Neural progenitor cell (in vitro differentiated cells): Measurements from ENCODE around the gene RASGRP2.

ENCODE experiments used
- EZH2 ChIP-seq: fragments of 200-600 bp; sonication (generic); IDR thresholded peaks from 2 replicates; pipeline ENCODE4 v1.6.1; 2017; ENCODE audit warnings: antibody characterized with exemption, mild to moderate bottlenecking, moderate library complexity
- TF ChIP-seq, protein P1 (sequence below): fragments of 200-600 bp; sonication (generic); IDR thresholded peaks from 2 replicates; pipeline ENCODE4 v1.5.1; 2017; ENCODE audit warnings: antibody characterized with exemption, mild to moderate bottlenecking

DNA sequence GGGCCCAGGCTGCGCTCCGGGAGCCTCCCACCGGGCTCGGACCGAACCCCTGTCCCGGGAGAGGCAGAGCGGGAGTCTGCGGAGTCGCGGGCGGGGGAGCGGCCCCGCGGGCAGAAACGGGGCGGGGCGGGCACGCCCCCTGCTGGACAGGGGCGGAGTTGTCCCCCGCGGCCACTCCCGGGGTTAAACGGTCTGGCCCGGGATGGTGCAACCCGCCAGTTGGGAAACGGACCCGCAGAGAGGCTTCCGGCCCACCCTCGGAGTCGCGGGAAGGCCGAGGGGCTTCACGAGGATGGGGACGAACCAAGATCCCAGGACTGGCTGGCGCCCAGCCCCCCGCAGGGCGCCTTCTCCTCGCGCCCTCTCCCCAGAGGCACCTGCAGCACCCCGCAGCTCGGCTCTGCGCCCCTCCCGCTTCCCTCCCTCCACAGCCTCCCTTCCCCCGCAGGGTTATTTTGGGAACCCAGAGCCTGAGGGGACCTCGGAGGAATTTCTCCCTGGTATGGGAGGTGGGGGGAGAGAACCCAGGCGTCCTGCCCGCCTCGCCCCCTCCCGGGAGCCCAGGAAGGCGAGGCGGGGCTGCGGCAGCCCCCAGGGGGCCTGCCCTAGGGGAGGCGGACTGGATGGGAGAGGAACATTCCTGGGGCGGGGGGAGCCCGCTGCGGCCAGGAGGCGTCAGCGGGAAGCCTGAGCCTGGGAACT is 902 bp downstream of the RASGRP2 start:
- TF ChIP-seq, protein P1, sequence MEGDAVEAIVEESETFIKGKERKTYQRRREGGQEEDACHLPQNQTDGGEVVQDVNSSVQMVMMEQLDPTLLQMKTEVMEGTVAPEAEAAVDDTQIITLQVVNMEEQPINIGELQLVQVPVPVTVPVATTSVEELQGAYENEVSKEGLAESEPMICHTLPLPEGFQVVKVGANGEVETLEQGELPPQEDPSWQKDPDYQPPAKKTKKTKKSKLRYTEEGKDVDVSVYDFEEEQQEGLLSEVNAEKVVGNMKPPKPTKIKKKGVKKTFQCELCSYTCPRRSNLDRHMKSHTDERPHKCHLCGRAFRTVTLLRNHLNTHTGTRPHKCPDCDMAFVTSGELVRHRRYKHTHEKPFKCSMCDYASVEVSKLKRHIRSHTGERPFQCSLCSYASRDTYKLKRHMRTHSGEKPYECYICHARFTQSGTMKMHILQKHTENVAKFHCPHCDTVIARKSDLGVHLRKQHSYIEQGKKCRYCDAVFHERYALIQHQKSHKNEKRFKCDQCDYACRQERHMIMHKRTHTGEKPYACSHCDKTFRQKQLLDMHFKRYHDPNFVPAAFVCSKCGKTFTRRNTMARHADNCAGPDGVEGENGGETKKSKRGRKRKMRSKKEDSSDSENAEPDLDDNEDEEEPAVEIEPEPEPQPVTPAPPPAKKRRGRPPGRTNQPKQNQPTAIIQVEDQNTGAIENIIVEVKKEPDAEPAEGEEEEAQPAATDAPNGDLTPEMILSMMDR, result peak; percentile 84
- TF ChIP-seq EZH2, result peak; percentile 35
